HepG2 (cell line): ENCODE results near the gene RAMP1. TPM values are rescaled to one million over a fixed set of nuclear protein-coding genes. Genes with fewer than 3 reads are reported as not detected.

Experiments used
- ATAC-seq: fragments of 200-7000 bp; cut with Tn5 transposase; 3 replicates; pipeline ENCODE4 v1.9.1; 2020; ENCODE audit warnings: mild to moderate bottlenecking, moderate library complexity
- BruUV-seq: library from RNA; stranded (reverse); fragments of 400-500 nt; replicated peaks from 2 replicates; lab custom pipeline; 2021; lab: Mats Ljungman, UMichigan
- CTCF ChIA-PET: fragments of 300-600 bp; formaldehyde crosslinking; extraction: SDS; loops from one replicate; lab custom pipeline; 2021; ENCODE audit warnings: low total read pairs, inconsistent platforms, low intra/inter-chr PET ratio; lab: Yijun Ruan, JAX
- POLR2A ChIA-PET: fragments of 350-600 bp; sonication (Branson Sonifier 250); formaldehyde crosslinking; loops from one replicate; lab custom pipeline; 2020; ENCODE audit warnings: antibody characterized with exemption, inconsistent platforms; lab: Yijun Ruan, JAX
- DNase-seq: peaks from one replicate; pipeline ENCODE4 v3.0.0-alpha.2; 2015; ENCODE audit warnings: low spot score
- FAIRE-seq: peaks from 3 replicates; lab custom pipeline; 2011; peaks lifted over from hg19 to GRCh38; lab: Jason Lieb, UNC
- H2AFZ ChIP-seq: one replicate; pipeline ENCODE4 v1.6.1; 2011; ENCODE audit warnings: low read length, inconsistent platforms
- H3K27ac ChIP-seq: fragments of 300-600 bp; 3 replicates; pipeline ENCODE4 v1.8.0; 2011; ENCODE audit warnings: mixed run types, mild to moderate bottlenecking, mixed read lengths, low read length, inconsistent platforms; ENCODE audit not compliant: insufficient read depth; ENCODE audit errors: extremely low read length
- H3K27me3 ChIP-seq, 2 experiments: fragments of 200-600 bp in 1 of 2; 2 replicates in 1 of 2; 3 replicates in 1 of 2; pipeline versions ENCODE4 v1.6.0 to v1.8.0; 2011; ENCODE audit warnings: low read length in 2 of 2, mild to moderate bottlenecking in 2 of 2, moderate library complexity in 2 of 2, inconsistent platforms in 1 of 2; ENCODE audit not compliant: insufficient read depth in 2 of 2, control insufficient read depth in 1 of 2
- H3K36me3 ChIP-seq, 2 experiments: fragments of 200-600 bp in 1 of 2; replicated peaks in 1 of 2; 2 replicates in 1 of 2; 3 replicates in 1 of 2; pipeline versions ENCODE4 v1.5.1 to v1.8.0; 2011; ENCODE audit warnings: low read length in 2 of 2, inconsistent platforms in 1 of 2; ENCODE audit not compliant: insufficient read depth in 2 of 2, control insufficient read depth in 1 of 2
- H3K4me1 ChIP-seq: 2 replicates; pipeline ENCODE4 v1.5.1; 2012; ENCODE audit warnings: low read length, inconsistent platforms; ENCODE audit not compliant: insufficient read depth
- H3K4me2 ChIP-seq: 2 replicates; pipeline ENCODE4 v1.6.0; 2011; ENCODE audit warnings: low read depth, low read length, inconsistent platforms
- H3K4me3 ChIP-seq, 3 experiments: fragments of 200-600 bp in 1 of 3; sonication (generic), shearing (Covaris generic) in 1 of 3; replicated peaks in 1 of 3; 2 replicates each; pipeline ENCODE4 v1.5.1; 2011 to 2016; ENCODE audit warnings: low read length in 3 of 3, inconsistent platforms in 2 of 3, low read depth in 2 of 3, mild to moderate bottlenecking in 2 of 3, control low read depth in 1 of 3, mixed read lengths in 1 of 3; ENCODE audit not compliant: insufficient read depth in 1 of 3
- H3K79me2 ChIP-seq: one replicate; pipeline ENCODE4 v1.6.1; 2011; ENCODE audit warnings: low read length, inconsistent platforms; ENCODE audit not compliant: insufficient read depth
- H3K9ac ChIP-seq: 2 replicates; pipeline ENCODE4 v1.6.0; 2011; ENCODE audit warnings: mild to moderate bottlenecking, low read depth, low read length, inconsistent platforms; ENCODE audit not compliant: insufficient read depth
- H3K9me3 ChIP-seq: 2 replicates; pipeline ENCODE4 v1.5.1; 2012; ENCODE audit warnings: mild to moderate bottlenecking, low read length
- H4K20me1 ChIP-seq: 2 replicates; pipeline ENCODE4 v1.6.0; 2011; ENCODE audit warnings: inconsistent platforms, mild to moderate bottlenecking, low read length, moderate library complexity; ENCODE audit not compliant: insufficient read depth
- CBFB ChIP-seq: sonication (generic); formaldehyde crosslinking; IDR thresholded peaks from 2 replicates; pipeline ENCODE4 v1.4.0; 2020; ENCODE audit warnings: missing genetic modification reagents
- GZF1 ChIP-seq: sonication (generic); formaldehyde crosslinking; IDR thresholded peaks from 2 replicates; pipeline ENCODE4 v1.5.1; 2020; ENCODE audit warnings: mild to moderate bottlenecking, missing genetic modification reagents
- NFATC3 ChIP-seq: sonication (generic); formaldehyde crosslinking; IDR thresholded peaks from 2 replicates; pipeline ENCODE4 v1.5.1; 2020; ENCODE audit warnings: mild to moderate bottlenecking, missing genetic modification reagents
- THAP8 ChIP-seq: sonication (generic); formaldehyde crosslinking; IDR thresholded peaks from 2 replicates; pipeline ENCODE4 v1.5.1; 2020; ENCODE audit warnings: missing genetic modification reagents, mild to moderate bottlenecking, borderline replicate concordance
- ZNF280B ChIP-seq: sonication (generic); formaldehyde crosslinking; IDR thresholded peaks from 2 replicates; pipeline ENCODE4 v1.5.0; 2020; ENCODE audit warnings: missing genetic modification reagents, mild to moderate bottlenecking, borderline replicate concordance
- ZNF318 ChIP-seq: sonication (generic); formaldehyde crosslinking; IDR thresholded peaks from 2 replicates; pipeline ENCODE4 v1.4.0; 2020; ENCODE audit warnings: mild to moderate bottlenecking, missing genetic modification reagents
- ZNF414 ChIP-seq: sonication (generic); formaldehyde crosslinking; IDR thresholded peaks from 2 replicates; pipeline ENCODE4 v1.5.0; 2020; ENCODE audit warnings: missing genetic modification reagents
- ZNF432 ChIP-seq: sonication (generic); formaldehyde crosslinking; IDR thresholded peaks from 2 replicates; pipeline ENCODE4 v1.5.0; 2020; ENCODE audit warnings: missing genetic modification reagents, mild to moderate bottlenecking, borderline replicate concordance
- WGBS: methylation state at CpG from one replicate; pipeline ENCODE4 v1.1.6; 2017; ENCODE audit warnings: low lambda C conversion rate; 5-methylcytosine and 5-hydroxymethylcytosine counted together
- in situ Hi-C: cut with HindIII; loops from 2 replicates; pipeline ENCODE4 v1.10.0; 2017; ENCODE audit warnings: low pct_unique_long_range_greater_than_20kb; ENCODE audit not compliant: extremely low pct_ligation_motif_present
- intact Hi-C: fragments of 100-400 bp; cut with micrococcal nuclease; formaldehyde crosslinking; loops from one replicate; pipeline ENCODE4 v1.10.0; 2022; ENCODE audit not compliant: unreplicated experiment
- polyA plus RNA-seq, 8 experiments: library from polyadenylated mRNA; depleted of rRNA in 3 of 8; stranded (reverse) in 7 of 8; unstranded in 1 of 8; fragments of >200 nt; fragmentation: Illumina TruSeq in 4 of 8; extraction: Trizol in 4 of 8; gene quantifications; 2 replicates each; pipeline versions ENCODE4 v1.2.1 to v1.2.3, GENCODE V29; 2011 to 2016; ENCODE audit warnings: low read depth in 4 of 8, missing spikeins in 1 of 8, mixed read lengths in 1 of 8; ENCODE audit not compliant: insufficient read depth in 1 of 8
- total RNA-seq, 5 experiments: library from RNA; depleted of rRNA; stranded (reverse); fragments of >200 nt; fragmentation: Illumina TruSeq; extraction: Trizol; gene quantifications; 2 replicates each; pipeline ENCODE4 v1.2.3, GENCODE V29; 2016; ENCODE audit warnings: low read depth in 1 of 5

The RAMP1 gene
- total and polyA plus RNA-seq, 2 of the 13 experiments (the other 11 are each of a cell fraction or from before 2014, with no cell fraction given), result 0.29 to 0.61 TPM

GRCh38 chr2:237909075-237909695 lies 49.8 kb downstream of the RAMP1 start:
- intact Hi-C loops, result no loop called here
- BruUV-seq, result no TSS peak
- no peak overlapping the region for H3K4me2 ChIP-seq
- H3K79me2 ChIP-seq, result no peaks in the 10 kb centered on the region
- no peak overlapping the region for H2AFZ ChIP-seq
- no peaks in the 10 kb centered on the region for H3K9me3 ChIP-seq
- FAIRE-seq (no peak), DNase-seq (no peak), ATAC-seq (no peak)
- H3K27me3 ChIP-seq, result peaks cover 8 to 38% of the 10 kb centered on the region in 2 experiments
- 45% methylated on average over 13 of the region's 13 CpGs for WGBS
- H3K9ac ChIP-seq, result no peak overlapping the region
- ChIA-PET CTCF (no interaction called here), POLR2A (no interaction called here)
- H3K27ac ChIP-seq, result no peak overlapping the region
- no peaks in the 10 kb centered on the region for H3K36me3 ChIP-seq
- no peak overlapping the region for H3K4me3 ChIP-seq
- in situ Hi-C loops, result no loop called here
- H3K4me1 ChIP-seq, result no peaks in the 10 kb centered on the region
- H4K20me1 ChIP-seq, result no peaks in the 10 kb centered on the region
- no peak for TF ChIP-seq ZNF414 (CRISPR knock-in tag)
- no peak for TF ChIP-seq ZNF280B
- no peak for TF ChIP-seq GZF1 (CRISPR knock-in tag)
- no peak for TF ChIP-seq ZNF432 (CRISPR knock-in tag)
- no peak for TF ChIP-seq ZNF318 (CRISPR knock-in tag)
- TF ChIP-seq NFATC3 (CRISPR knock-in tag), result no peak
- TF ChIP-seq THAP8 (CRISPR knock-in tag), result no peak
- TF ChIP-seq CBFB (CRISPR knock-in tag), result no peak
